Large intestine (tissue), 3 donors: ENCODE results near the gene SHISA7. TPM values are rescaled to one million over a fixed set of nuclear protein-coding genes. Genes with fewer than 3 reads are reported as not detected.
"Not testable (repeated sequence)": the region's sequence is repeated elsewhere in the genome, so short reads cannot be mapped to it uniquely, and the experiment has no call there.

Experiments used
- DNase-seq, 2 donors: peaks; one replicate each; pipeline versions ENCODE4 v3.0.0 to v3.0.0-alpha.2; 2013
- H3K27ac ChIP-seq: one replicate; pipeline ENCODE4 v1.5.1; 2013; ENCODE audit warnings: low read length
- H3K27me3 ChIP-seq: 2 replicates; pipeline ENCODE4 v1.6.1; 2013; ENCODE audit warnings: low read length; ENCODE audit not compliant: control insufficient read depth, insufficient read depth
- H3K36me3 ChIP-seq: 2 replicates; pipeline ENCODE4 v1.6.1; 2013; ENCODE audit warnings: low read length; ENCODE audit not compliant: control insufficient read depth, insufficient read depth
- H3K4me1 ChIP-seq: one replicate; pipeline ENCODE4 v1.6.1; 2013; ENCODE audit warnings: low read length; ENCODE audit not compliant: control insufficient read depth, insufficient read depth
- H3K4me3 ChIP-seq: one replicate; pipeline ENCODE4 v1.5.1; 2013; ENCODE audit warnings: low read length
- H3K9me3 ChIP-seq: one replicate; pipeline ENCODE4 v1.6.1; 2013; ENCODE audit warnings: mild to moderate bottlenecking, low read depth, low read length, moderate library complexity; ENCODE audit not compliant: control insufficient read depth
- WGBS: methylation state at CpG from one replicate; pipeline ENCODE4 v1.1.5; 2013; ENCODE audit warnings: low lambda C conversion rate; ENCODE audit not compliant: insufficient coverage; 5-methylcytosine and 5-hydroxymethylcytosine counted together
- polyA plus RNA-seq: library from polyadenylated mRNA; unstranded; fragments of 120-200 nt; gene quantifications from one replicate; pipeline ENCODE4 v1.2.1, GENCODE V29; 2013

SHISA7 gene
- polyA plus RNA-seq, 1 donor, result 1.1 TPM

- DNase-seq, result no peak
- Histone ChIP-seq H3K36me3 (no peaks in the 10 kb centered on the region), H3K27me3 (peaks cover 36% of the 10 kb centered on the region), H3K4me1 (no peaks in the 10 kb centered on the region), H3K9me3 (peaks cover 7% of the 10 kb centered on the region), H3K4me3 (no peak overlapping the region), H3K27ac (no peak overlapping the region)
- no CpG with 5 or more reads among the region's 14 CpGs for WGBS
These were observed 10.7 kb downstream of the SHISA7 start for GRCh38 chr19:55432241-55432959.

GRCh38 chr19:55431183-55431582 is 11.9 kb downstream of the SHISA7 start:
- DNase-seq, result no peak
- 100% methylated on average over 1 of the region's 1 CpG for WGBS
- Histone ChIP-seq H3K4me3 (no peak overlapping the region), H3K27ac (no peak overlapping the region), H3K27me3 (peaks cover 33% of the 10 kb centered on the region), H3K36me3 (no peaks in the 10 kb centered on the region), H3K4me1 (no peaks in the 10 kb centered on the region), H3K9me3 (peaks cover 7% of the 10 kb centered on the region)

GRCh38 chr19:55426042-55426441 is 17.1 kb downstream of the SHISA7 start:
- H3K36me3 ChIP-seq, result no peaks in the 10 kb centered on the region
- DNase-seq, result no peak
- H3K9me3 ChIP-seq, result no peaks in the 10 kb centered on the region
- no peak overlapping the region for H3K27ac ChIP-seq
- no peak overlapping the region for H3K4me3 ChIP-seq
- H3K4me1 ChIP-seq, result no peaks in the 10 kb centered on the region
- WGBS, result no CpG with 5 or more reads among the region's 2 CpGs
- H3K27me3 ChIP-seq, result peaks cover 15% of the 10 kb centered on the region

- Histone ChIP-seq H3K4me1 (no peaks in the 10 kb centered on the region), H3K4me3 (no peak overlapping the region), H3K9me3 (no peaks in the 10 kb centered on the region), H3K27ac (no peak overlapping the region), H3K36me3 (no peaks in the 10 kb centered on the region), H3K27me3 (peaks cover 18% of the 10 kb centered on the region)
- 71% methylated on average over 1 of the region's 3 CpGs for WGBS
- DNase-seq, result no peak
These were observed 18.6 kb downstream of the SHISA7 start for GRCh38 chr19:55424518-55424917.

- no peak for DNase-seq
- H3K9me3 ChIP-seq, result no peaks in the 10 kb centered on the region
These were observed 19.7 kb downstream of the SHISA7 start for GRCh38 chr19:55423225-55424005.

GRCh38 chr19:55421281-55421680 is 21.8 kb downstream of the SHISA7 start:
- H3K36me3 ChIP-seq, H3K4me1 ChIP-seq, H3K27ac ChIP-seq, H3K27me3 ChIP-seq, DNase-seq, H3K9me3 ChIP-seq, H3K4me3 ChIP-seq: not testable (repeated sequence)
- WGBS, result 100% methylated on average over 1 of the region's 4 CpGs

More at GRCh38 chr19:55423225-55424005, 19.7 kb downstream of the SHISA7 start:
- 70% methylated on average over 4 of the region's 13 CpGs for WGBS
- Histone ChIP-seq H3K4me3 (no peak overlapping the region), H3K4me1 (no peaks in the 10 kb centered on the region), H3K27me3 (peaks cover 13% of the 10 kb centered on the region), H3K27ac (no peak overlapping the region), H3K36me3 (no peaks in the 10 kb centered on the region)

GRCh38 chr19:55419624-55420236 is 23.4 kb downstream of the SHISA7 start:
- no CpG with 5 or more reads among the region's 5 CpGs for WGBS
- no peak for DNase-seq
- no peaks in the 10 kb centered on the region for H3K4me1 ChIP-seq
- peaks cover 9% of the 10 kb centered on the region for H3K27me3 ChIP-seq
- no peak overlapping the region for H3K27ac ChIP-seq
- no peaks in the 10 kb centered on the region for H3K9me3 ChIP-seq
- H3K4me3 ChIP-seq, result no peak overlapping the region
- no peaks in the 10 kb centered on the region for H3K36me3 ChIP-seq

GRCh38 chr19:55419103-55419502 is 24.0 kb downstream of the SHISA7 start:
- no CpG with 5 or more reads among the region's 5 CpGs for WGBS
- H3K27me3 ChIP-seq, result peaks cover 5% of the 10 kb centered on the region
- no peaks in the 10 kb centered on the region for H3K4me1 ChIP-seq
- DNase-seq, result no peak
- H3K9me3 ChIP-seq, result no peaks in the 10 kb centered on the region
- H3K27ac ChIP-seq, result no peak overlapping the region
- no peaks in the 10 kb centered on the region for H3K36me3 ChIP-seq
- no peak overlapping the region for H3K4me3 ChIP-seq

- DNase-seq, result peak; percentile 67 to 72
- Histone ChIP-seq H3K4me1 (no peaks in the 10 kb centered on the region), H3K4me3 (no peak overlapping the region), H3K27me3 (peaks cover 5% of the 10 kb centered on the region), H3K9me3 (no peaks in the 10 kb centered on the region), H3K27ac (no peak overlapping the region), H3K36me3 (no peaks in the 10 kb centered on the region)
- WGBS, result no CpG with 5 or more reads among the region's 7 CpGs
These were observed 24.9 kb downstream of the SHISA7 start for GRCh38 chr19:55418185-55418584.

GRCh38 chr19:55410168-55410567 is 32.9 kb downstream of the SHISA7 start:
- Histone ChIP-seq H3K9me3 (no peaks in the 10 kb centered on the region), H3K4me3 (no peak overlapping the region), H3K4me1 (peaks cover 13% of the 10 kb centered on the region), H3K27me3 (no peaks in the 10 kb centered on the region), H3K27ac (no peak overlapping the region), H3K36me3 (peaks cover 13% of the 10 kb centered on the region)
- no peak for DNase-seq
- no CpG with 5 or more reads among the region's 2 CpGs for WGBS
